GM20000 (cell line): ENCODE results near the gene COX7B.

Experiments used
- DNase-seq: peaks from one replicate; pipeline ENCODE4 v3.0.0; 2012; ENCODE audit warnings: low spot score
- CTCF ChIP-seq: IDR thresholded peaks from 2 replicates; pipeline ENCODE4 v1.5.1; 2012; ENCODE audit warnings: mild to moderate bottlenecking, control low read depth; ENCODE audit errors: extremely low read depth, missing control alignments

The COX7B gene

DNA sequence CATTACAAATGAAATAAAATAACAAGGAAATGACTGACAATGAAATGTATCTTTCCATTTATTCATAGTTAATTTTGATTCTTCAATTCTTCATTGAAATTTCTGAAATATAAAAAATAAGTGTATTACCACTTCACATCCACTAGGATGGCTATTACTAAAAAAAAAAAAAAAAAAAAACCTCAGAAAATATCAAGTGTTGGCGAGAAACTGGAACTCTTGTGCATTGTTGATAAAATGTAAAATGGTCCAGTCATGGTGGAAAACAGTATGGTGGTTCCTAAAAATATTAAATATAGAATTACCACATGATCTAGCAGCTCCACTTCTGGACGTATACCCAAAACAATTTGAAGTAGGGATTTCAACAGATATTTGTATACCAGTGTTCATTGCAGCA is 47.3 kb downstream of the COX7B start:
- no peak for DNase-seq
- TF ChIP-seq CTCF, result no peak

- DNase-seq, result no peak
- no peak for TF ChIP-seq CTCF
Measured at GRCh38 chrX:77949840-77950239, 50.6 kb downstream of the COX7B start.

DNA sequence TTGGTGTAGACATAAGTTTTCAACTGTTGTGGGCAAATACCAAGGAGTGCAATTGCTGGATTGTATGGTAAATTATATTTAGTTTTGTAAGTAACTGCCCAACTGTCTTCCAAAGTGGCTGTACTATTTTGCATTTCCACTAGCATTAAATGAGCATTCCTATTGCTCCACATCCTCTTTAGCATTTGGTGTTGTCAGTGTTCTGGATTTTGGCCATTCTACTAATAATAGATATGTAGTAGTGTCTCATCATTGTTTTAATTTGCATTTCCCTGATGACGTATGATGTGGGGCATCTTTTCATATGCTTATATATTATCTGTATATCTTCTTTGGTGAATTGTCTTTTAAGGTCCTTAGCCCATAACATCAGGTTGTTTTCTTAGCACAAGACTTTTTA is 52.9 kb downstream of the COX7B start:
- DNase-seq, result no peak
- no peak for TF ChIP-seq CTCF

- no peak for DNase-seq
- no peak for TF ChIP-seq CTCF
Measured at GRCh38 chrX:77953302-77953701, 54.0 kb downstream of the COX7B start.

DNA sequence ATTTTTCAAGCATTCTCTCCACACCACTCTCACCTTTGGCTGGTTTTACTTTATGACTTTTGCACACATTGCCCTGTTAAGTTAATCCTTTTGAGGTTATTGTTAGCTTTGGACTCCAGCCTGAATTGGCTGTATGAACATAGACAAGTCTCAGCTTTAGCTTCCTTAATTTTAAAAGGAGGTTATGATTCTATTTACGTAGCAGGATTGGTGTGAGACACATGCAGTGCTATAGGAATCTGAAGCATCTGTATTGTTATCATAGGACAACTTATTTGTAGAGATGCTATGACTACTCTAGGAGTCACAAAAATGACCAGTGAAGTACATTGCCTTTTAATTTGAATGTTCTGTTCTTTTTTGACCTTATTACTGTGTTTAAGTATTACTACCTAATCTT is 54.4 kb downstream of the COX7B start:
- TF ChIP-seq CTCF, result no peak
- DNase-seq, result no peak
